ENCODE results near the gene CRYGD.
"Not testable (repeated sequence)": the region's sequence is repeated elsewhere in the genome, so short reads cannot be mapped to it uniquely, and the experiment has no call there.

The CRYGD gene

GRCh38 chr2:208099682-208100470, 24.4 kb downstream of the CRYGD start:
- TF ChIP-seq ZNF565 (CRISPR knock-in tag; conservative IDR thresholded peaks at IDR 0.05; ENCODE audit: low read depth) (no peak), TSHZ2 (CRISPR knock-in tag; IDR thresholded peaks at IDR 0.05) (no peak), ZC3H10 (CRISPR knock-in tag; IDR thresholded peaks at IDR 0.05) (no peak), RARB (CRISPR knock-in tag; IDR thresholded peaks at IDR 0.05) (no peak), PATZ1 (CRISPR knock-in tag; IDR thresholded peaks at IDR 0.05; ENCODE audit: borderline replicate concordance) (no peak), OSR1 (CRISPR knock-in tag; IDR thresholded peaks at IDR 0.05) (no peak)
- ATAC-seq = no peak

- not testable (repeated sequence) for ATAC-seq
These were observed 25.6 kb downstream of the CRYGD start for GRCh38 chr2:208098701-208099100.

DNA sequence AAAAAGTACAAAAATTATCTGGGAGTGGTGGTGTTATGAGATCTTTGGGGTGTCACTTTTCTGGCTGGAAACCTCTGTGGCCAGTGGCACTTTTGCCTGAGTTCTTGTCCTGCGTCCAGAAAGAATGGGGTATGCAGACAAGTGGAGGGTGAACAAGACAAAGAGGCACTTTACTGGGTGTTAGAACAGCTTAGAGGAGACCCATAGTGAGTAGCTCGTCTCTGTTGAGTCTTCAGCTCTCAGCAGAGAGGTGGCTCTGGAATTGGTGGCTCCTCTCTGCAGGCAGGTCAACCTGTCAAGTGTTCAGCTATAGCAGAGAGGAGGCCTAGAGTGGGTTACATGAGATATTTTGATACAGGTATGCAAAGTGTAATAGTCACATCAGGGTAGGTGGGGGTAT, 26.1 kb downstream of the CRYGD start:
- ATAC-seq = no peak

DNA sequence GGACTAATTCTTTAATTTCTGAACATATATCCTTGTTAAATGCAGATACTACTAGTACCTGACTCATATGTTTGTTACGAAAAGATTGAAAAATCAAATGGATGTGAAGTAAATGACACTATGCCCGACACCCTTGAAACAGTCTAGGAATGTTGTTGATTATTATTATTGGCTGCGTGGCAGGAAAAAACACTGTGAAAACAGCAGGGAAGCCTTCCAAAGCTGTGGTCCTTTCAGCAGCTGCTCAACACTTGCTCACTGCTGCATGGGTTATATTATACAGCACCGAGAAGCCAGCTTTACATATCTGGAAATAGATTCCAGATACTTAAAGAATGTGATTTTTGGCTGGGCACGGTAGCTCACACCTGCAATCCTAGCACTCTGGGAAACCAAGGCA, 26.5 kb downstream of the CRYGD start:
- no peak for ATAC-seq
- TF ChIP-seq ZNF70 (CRISPR knock-in tag; IDR thresholded peaks at IDR 0.05) (no peak), ESRRG (CRISPR knock-in tag; IDR thresholded peaks at IDR 0.05) (no peak), ZFP3 (CRISPR knock-in tag; IDR thresholded peaks at IDR 0.05) (no peak), ZNF8 (CRISPR knock-in tag; IDR thresholded peaks at IDR 0.05) (no peak), CSRNP3 (CRISPR knock-in tag; IDR thresholded peaks at IDR 0.05) (no peak)

More for the DNA sequence above, 26.1 kb downstream of the CRYGD start:
- TF ChIP-seq OSR1 (CRISPR knock-in tag; IDR thresholded peaks at IDR 0.05) = no peak
- TF ChIP-seq ESRRG (CRISPR knock-in tag; IDR thresholded peaks at IDR 0.05) = no peak
- no peak for TF ChIP-seq ARNTL (CRISPR knock-in tag; IDR thresholded peaks at IDR 0.05; ENCODE audit: borderline replicate concordance, low read depth)
- TF ChIP-seq BACH2 (CRISPR knock-in tag; IDR thresholded peaks at IDR 0.05; ENCODE audit: borderline replicate concordance) = no peak
- no peak for TF ChIP-seq CREB5 (CRISPR knock-in tag; IDR thresholded peaks at IDR 0.05; ENCODE audit: low read depth)
- TF ChIP-seq RARB (CRISPR knock-in tag; IDR thresholded peaks at IDR 0.05) = no peak
- TF ChIP-seq CSRNP3 (CRISPR knock-in tag; IDR thresholded peaks at IDR 0.05) = no peak
- no peak for TF ChIP-seq ZNF565 (CRISPR knock-in tag; conservative IDR thresholded peaks at IDR 0.05; ENCODE audit: low read depth)

DNA sequence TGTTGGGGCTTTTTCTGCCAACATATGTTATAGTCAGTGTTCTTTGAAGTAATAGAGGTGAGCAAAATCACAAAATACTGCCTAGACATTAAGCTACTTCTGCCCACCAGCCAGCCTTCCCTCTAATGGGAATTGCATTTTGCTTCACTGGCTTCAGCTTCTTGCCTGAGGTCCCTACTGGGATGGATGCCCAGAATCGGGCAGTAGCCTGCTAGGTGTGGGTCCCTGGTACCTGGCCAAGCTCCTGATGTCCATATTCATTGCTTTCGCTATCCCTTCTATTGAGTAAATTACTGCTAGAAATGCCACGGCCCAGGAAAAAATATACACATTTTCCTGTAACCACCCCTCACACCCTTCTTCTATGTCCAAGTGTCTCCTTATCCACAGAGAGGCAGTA, 27.0 kb downstream of the CRYGD start:
- no peak for ATAC-seq
- TF ChIP-seq GLIS3 (CRISPR knock-in tag; IDR thresholded peaks at IDR 0.05) (no peak), PATZ1 (CRISPR knock-in tag; IDR thresholded peaks at IDR 0.05; ENCODE audit: borderline replicate concordance) (no peak), TOX (CRISPR knock-in tag; IDR thresholded peaks at IDR 0.05; ENCODE audit: borderline replicate concordance) (no peak), RARB (CRISPR knock-in tag; IDR thresholded peaks at IDR 0.05) (no peak)

All from SK-N-SH treated with all-trans-retinoic acid at 6 μM for 48 hours (cell line).